Keratinocyte (primary cell): ENCODE data around the gene TCIRG1. TPM values are rescaled to one million over a fixed set of nuclear protein-coding genes. Genes with fewer than 3 reads are reported as not detected.

Source experiments
- DNase-seq: peaks from one replicate; pipeline ENCODE4 v3.0.0-alpha.2; 2011; ENCODE audit warnings: low read depth, missing footprints, low spot score
- FAIRE-seq: peaks from 2 replicates; lab custom pipeline; 2011; peaks lifted over from hg19 to GRCh38; lab: Jason Lieb, UNC
- H2AFZ ChIP-seq: 2 replicates; pipeline ENCODE4 v1.6.0; 2012; ENCODE audit warnings: low read length, control low read depth, inconsistent platforms; ENCODE audit not compliant: control insufficient read depth
- H3K27ac ChIP-seq: 2 replicates; pipeline ENCODE4 v1.5.1; 2011; ENCODE audit warnings: low read length; ENCODE audit not compliant: control insufficient read depth, insufficient read depth
- H3K27me3 ChIP-seq: 3 replicates; pipeline ENCODE4 v1.6.0; 2011; ENCODE audit warnings: low read length; ENCODE audit not compliant: control insufficient read depth, insufficient read depth; ENCODE audit errors: extremely low read depth
- H3K36me3 ChIP-seq, 2 experiments: 2 replicates in 1 of 2; 3 replicates in 1 of 2; pipeline ENCODE4 v1.5.1; 2011; ENCODE audit warnings: low read length in 2 of 2, mild to moderate bottlenecking in 1 of 2; ENCODE audit not compliant: control insufficient read depth in 2 of 2, insufficient read depth in 2 of 2; ENCODE audit errors: extremely low read depth in 1 of 2
- H3K4me1 ChIP-seq: 3 replicates; pipeline ENCODE4 v1.5.1; 2011; ENCODE audit warnings: low read length; ENCODE audit not compliant: control insufficient read depth, insufficient read depth; ENCODE audit errors: extremely low read depth
- H3K4me2 ChIP-seq: 3 replicates; pipeline ENCODE4 v1.6.0; 2011; ENCODE audit warnings: low read depth, low read length; ENCODE audit not compliant: control insufficient read depth, insufficient read depth; ENCODE audit errors: extremely low read depth
- H3K4me3 ChIP-seq, 3 experiments: fragments of 200-600 bp in 1 of 3; sonication (generic) in 1 of 3; 2 replicates in 2 of 3; 3 replicates in 1 of 3; pipeline ENCODE4 v1.5.1; 2011 to 2016; ENCODE audit warnings: low read length in 3 of 3, mild to moderate bottlenecking in 3 of 3, control low read depth in 2 of 3, inconsistent platforms in 1 of 3, low read depth in 1 of 3, mixed read lengths in 1 of 3, mixed run types in 1 of 3, moderate library complexity in 1 of 3; ENCODE audit not compliant: control insufficient read depth in 2 of 3, insufficient read depth in 2 of 3; ENCODE audit errors: extremely low read depth in 1 of 3
- H3K79me2 ChIP-seq: 2 replicates; pipeline ENCODE4 v1.6.0; 2012; ENCODE audit warnings: low read length; ENCODE audit not compliant: control insufficient read depth, insufficient read depth
- H3K9ac ChIP-seq: 3 replicates; pipeline ENCODE4 v1.6.0; 2011; ENCODE audit warnings: low read length; ENCODE audit not compliant: control insufficient read depth, insufficient read depth; ENCODE audit errors: extremely low read depth
- H3K9me1 ChIP-seq: 3 replicates; pipeline ENCODE4 v1.6.0; 2011; ENCODE audit warnings: low read length; ENCODE audit not compliant: control insufficient read depth, insufficient read depth; ENCODE audit errors: extremely low read depth
- H3K9me3 ChIP-seq: 2 replicates; pipeline ENCODE4 v1.5.1; 2012; ENCODE audit warnings: low read depth, low read length; ENCODE audit not compliant: control insufficient read depth
- H4K20me1 ChIP-seq: 3 replicates; pipeline ENCODE4 v1.6.0; 2011; ENCODE audit warnings: low read length; ENCODE audit not compliant: control insufficient read depth, insufficient read depth; ENCODE audit errors: extremely low read depth
- CTCF ChIP-seq, 3 experiments: IDR thresholded peaks in 1 of 3; conservative IDR thresholded peaks in 1 of 3; optimal IDR thresholded peaks in 1 of 3; 2 replicates in 2 of 3; 3 replicates in 1 of 3; pipeline versions ENCODE3 to v1.5.1; 2011; ENCODE audit warnings: low read length in 3 of 3, mild to moderate bottlenecking in 3 of 3, moderate library complexity in 2 of 3, control low read depth in 1 of 3, inconsistent platforms in 1 of 3; ENCODE audit not compliant: insufficient read depth in 2 of 3; ENCODE audit errors: extremely low read depth in 1 of 3
- EZH2 ChIP-seq: IDR thresholded peaks from one replicate; pipeline ENCODE4 v1.6.1; 2012; ENCODE audit warnings: inconsistent platforms, mild to moderate bottlenecking, low read length, moderate library complexity
- dilution Hi-C: fragments of 300-500 bp; cut with MboI; formaldehyde crosslinking; loops from one replicate; pipeline ENCODE4 v1.7.0; 2020; ENCODE audit warnings: low sequenced_read_pairs; ENCODE audit not compliant: extremely low pct_ligation_motif_present
- polyA plus RNA-seq, 5 experiments: library from polyadenylated mRNA; depleted of rRNA in 3 of 5; stranded (reverse) in 3 of 5; stranded (forward) in 1 of 5; unstranded in 1 of 5; fragments of >200 nt; gene quantifications; 1 replicate in 1 of 5; 2 replicates in 3 of 5; 3 replicates in 1 of 5; pipeline versions ENCODE4 v1.2.1 to v1.2.3, GENCODE V29; 2011 to 2012; ENCODE audit warnings: missing spikeins in 2 of 5, low read depth in 1 of 5, low replicate concordance in 1 of 5

The TCIRG1 gene
- polyA plus RNA-seq, 1 donor (not counting 4 experiments of a cell fraction or from before 2014, with no cell fraction given): 12.7 TPM

GRCh38 chr11:68008381-68009337, 30.2 kb upstream of the TCIRG1 start:
- no peak for TF ChIP-seq EZH2
- no peak for TF ChIP-seq CTCF (optimal IDR thresholded peaks at IDR 0.05 in 1 of 3, IDR thresholded peaks at IDR 0.05 in 1 of 3, conservative IDR thresholded peaks at IDR 0.05 in 1 of 3; ENCODE audit: extremely low read depth in 1 of 3, insufficient read depth in 2 of 3, low read length in 3 of 3)
- Histone ChIP-seq H3K4me1 (peaks cover 31% of the 10 kb centered on the region), H3K79me2 (no peaks in the 10 kb centered on the region), H3K9me1 (no peaks in the 10 kb centered on the region), H3K4me2 (peak overlapping the region; percentile 22), H3K4me3 (no peak overlapping the region), H3K27ac (no peak overlapping the region), H3K27me3 (no peaks in the 10 kb centered on the region), H2AFZ (peak overlapping the region; percentile 30), H4K20me1 (no peaks in the 10 kb centered on the region), H3K36me3 (no peaks in the 10 kb centered on the region), H3K9ac (no peak overlapping the region), H3K9me3 (no peaks in the 10 kb centered on the region)
- dilution Hi-C loops: no loop called here
- DNase-seq: no peak
- no peak for FAIRE-seq

- no peak overlapping the region for H3K27ac ChIP-seq
- DNase-seq: no peak
- no peak for TF ChIP-seq EZH2
- peak in 1 of 3 experiments; percentile 35 for TF ChIP-seq CTCF (optimal IDR thresholded peaks at IDR 0.05 in 1 of 3, IDR thresholded peaks at IDR 0.05 in 1 of 3, conservative IDR thresholded peaks at IDR 0.05 in 1 of 3; ENCODE audit: extremely low read depth in 1 of 3, insufficient read depth in 2 of 3, low read length in 3 of 3)
These were observed 29.3 kb upstream of the TCIRG1 start for GRCh38 chr11:68009391-68010089.

More at GRCh38 chr11:68009391-68010089, 29.3 kb upstream of the TCIRG1 start:
- Histone ChIP-seq H3K79me2 (no peaks in the 10 kb centered on the region), H3K9ac (peak overlapping the region; percentile 9), H3K4me1 (peaks cover 36% of the 10 kb centered on the region), H3K9me3 (no peaks in the 10 kb centered on the region), H3K4me2 (no peak overlapping the region), H3K9me1 (no peaks in the 10 kb centered on the region), H3K36me3 (no peaks in the 10 kb centered on the region), H4K20me1 (no peaks in the 10 kb centered on the region), H3K4me3 (no peak overlapping the region), H2AFZ (peak overlapping the region; percentile 12), H3K27me3 (no peaks in the 10 kb centered on the region)
- dilution Hi-C loops: no loop called here
- FAIRE-seq: no peak
